Measurements from ENCODE around the gene URB2. TPM values are rescaled to one million over a fixed set of nuclear protein-coding genes. Genes with fewer than 3 reads are reported as not detected.

The URB2 gene
- total and polyA plus RNA-seq, 2 of the 13 experiments (the other 11 are each of a cell fraction or from before 2014, with no cell fraction given), result 4.0 to 17.6 TPM

- in situ Hi-C loops (cut with HindIII; ENCODE audit: extremely low pct_ligation_motif_present, low pct_unique_long_range_greater_than_20kb), result no loop called here
- Histone ChIP-seq H3K4me1 (ENCODE audit: insufficient read depth, low read length) (no peaks in the 10 kb centered on the region), H3K4me3 (replicated peaks in 1 of 3; ENCODE audit: insufficient read depth in 1 of 3, low read depth in 2 of 3, low read length in 3 of 3) (no peak overlapping the region), H4K20me1 (ENCODE audit: insufficient read depth, low read length) (no peaks in the 10 kb centered on the region), H3K27ac (ENCODE audit: extremely low read length, insufficient read depth, low read length) (no peak overlapping the region), H3K4me2 (ENCODE audit: low read depth, low read length) (no peak overlapping the region), H3K27me3 (ENCODE audit: control insufficient read depth in 1 of 2, insufficient read depth in 2 of 2, low read length in 2 of 2) (no peaks in the 10 kb centered on the region), H3K36me3 (replicated peaks in 1 of 2; ENCODE audit: control insufficient read depth in 1 of 2, insufficient read depth in 2 of 2, low read length in 2 of 2) (peaks cover 17 to 57% of the 10 kb centered on the region in 2 experiments), H3K79me2 (ENCODE audit: insufficient read depth, low read length) (peaks cover 4% of the 10 kb centered on the region), H3K9ac (ENCODE audit: insufficient read depth, low read depth, low read length) (no peak overlapping the region), H3K9me3 (ENCODE audit: low read length) (no peaks in the 10 kb centered on the region), H2AFZ (ENCODE audit: low read length) (no peak overlapping the region)
- no peak for DNase-seq (ENCODE audit: low spot score)
- 95% methylated on average over 10 of the region's 12 CpGs for WGBS (ENCODE audit: low lambda C conversion rate)
- ChIA-PET POLR2A (no interaction called here), CTCF (ENCODE audit: low intra/inter-chr PET ratio, low total read pairs) (no interaction called here)
- intact Hi-C loops (cut with micrococcal nuclease; ENCODE audit: unreplicated experiment), result no loop called here
- BruUV-seq (replicated peaks), result no TSS peak
- no peak for ATAC-seq
- no peak for TF ChIP-seq ZNF282 (IDR thresholded peaks at IDR 0.05; ENCODE audit: partially characterized antibody)
- TF ChIP-seq, protein P1, sequence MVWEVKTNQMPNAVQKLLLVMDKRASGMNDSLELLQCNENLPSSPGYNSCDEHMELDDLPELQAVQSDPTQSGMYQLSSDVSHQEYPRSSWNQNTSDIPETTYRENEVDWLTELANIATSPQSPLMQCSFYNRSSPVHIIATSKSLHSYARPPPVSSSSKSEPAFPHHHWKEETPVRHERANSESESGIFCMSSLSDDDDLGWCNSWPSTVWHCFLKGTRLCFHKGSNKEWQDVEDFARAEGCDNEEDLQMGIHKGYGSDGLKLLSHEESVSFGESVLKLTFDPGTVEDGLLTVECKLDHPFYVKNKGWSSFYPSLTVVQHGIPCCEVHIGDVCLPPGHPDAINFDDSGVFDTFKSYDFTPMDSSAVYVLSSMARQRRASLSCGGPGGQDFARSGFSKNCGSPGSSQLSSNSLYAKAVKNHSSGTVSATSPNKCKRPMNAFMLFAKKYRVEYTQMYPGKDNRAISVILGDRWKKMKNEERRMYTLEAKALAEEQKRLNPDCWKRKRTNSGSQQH (CRISPR knock-in tag; IDR thresholded peaks at IDR 0.05; ENCODE audit: low read depth), result no peak
- TF ChIP-seq MXI1 (IDR thresholded peaks at IDR 0.05; ENCODE audit: borderline replicate concordance, low read depth, low read length), result no peak
- TF ChIP-seq, protein P2, sequence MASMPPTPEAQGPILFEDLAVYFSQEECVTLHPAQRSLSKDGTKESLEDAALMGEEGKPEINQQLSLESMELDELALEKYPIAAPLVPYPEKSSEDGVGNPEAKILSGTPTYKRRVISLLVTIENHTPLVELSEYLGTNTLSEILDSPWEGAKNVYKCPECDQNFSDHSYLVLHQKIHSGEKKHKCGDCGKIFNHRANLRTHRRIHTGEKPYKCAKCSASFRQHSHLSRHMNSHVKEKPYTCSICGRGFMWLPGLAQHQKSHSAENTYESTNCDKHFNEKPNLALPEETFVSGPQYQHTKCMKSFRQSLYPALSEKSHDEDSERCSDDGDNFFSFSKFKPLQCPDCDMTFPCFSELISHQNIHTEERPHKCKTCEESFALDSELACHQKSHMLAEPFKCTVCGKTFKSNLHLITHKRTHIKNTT (CRISPR knock-in tag; IDR thresholded peaks at IDR 0.05), result no peak
- TF ChIP-seq, protein P3, sequence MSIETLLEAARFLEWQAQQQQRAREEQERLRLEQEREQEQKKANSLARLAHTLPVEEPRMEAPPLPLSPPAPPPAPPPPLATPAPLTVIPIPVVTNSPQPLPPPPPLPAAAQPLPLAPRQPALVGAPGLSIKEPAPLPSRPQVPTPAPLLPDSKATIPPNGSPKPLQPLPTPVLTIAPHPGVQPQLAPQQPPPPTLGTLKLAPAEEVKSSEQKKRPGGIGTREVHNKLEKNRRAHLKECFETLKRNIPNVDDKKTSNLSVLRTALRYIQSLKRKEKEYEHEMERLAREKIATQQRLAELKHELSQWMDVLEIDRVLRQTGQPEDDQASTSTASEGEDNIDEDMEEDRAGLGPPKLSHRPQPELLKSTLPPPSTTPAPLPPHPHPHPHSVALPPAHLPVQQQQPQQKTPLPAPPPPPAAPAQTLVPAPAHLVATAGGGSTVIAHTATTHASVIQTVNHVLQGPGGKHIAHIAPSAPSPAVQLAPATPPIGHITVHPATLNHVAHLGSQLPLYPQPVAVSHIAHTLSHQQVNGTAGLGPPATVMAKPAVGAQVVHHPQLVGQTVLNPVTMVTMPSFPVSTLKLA (IDR thresholded peaks at IDR 0.05), result no peak
- no peak for TF ChIP-seq MEIS2 (CRISPR knock-in tag; IDR thresholded peaks at IDR 0.05)
- no peak for TF ChIP-seq RORA (CRISPR knock-in tag; IDR thresholded peaks at IDR 0.05)
- no peak for TF ChIP-seq ZFP36L2 (CRISPR knock-in tag; IDR thresholded peaks at IDR 0.05)
- no peak for TF ChIP-seq SUZ12 (IDR thresholded peaks at IDR 0.05; ENCODE audit: low read depth, low read length)
- FAIRE-seq, result no peak
Observed at GRCh38 chr1:229637746-229638145, 11.7 kb downstream of the URB2 start.
